OCI-LY1 (cell line): Measurements from ENCODE around the gene ADCY2.

Source experiments
- CTCF ChIP-seq: fragments of 200-600 bp; sonication (generic), shearing (Covaris generic); IDR thresholded peaks from 2 replicates; pipeline ENCODE4 v1.5.1; 2017; ENCODE audit warnings: mild to moderate bottlenecking, antibody characterized with exemption, low read length, moderate library complexity, mixed read lengths
- EZH2 ChIP-seq: fragments of 200-600 bp; sonication (generic), shearing (Covaris generic); IDR thresholded peaks from 2 replicates; pipeline ENCODE4 v1.8.0; 2017; ENCODE audit warnings: borderline replicate concordance, mixed run types, mild to moderate bottlenecking, antibody characterized with exemption, low read length, moderate library complexity, mixed read lengths

GRCh38 chr5:7565559-7565958 is 169.6 kb downstream of the ADCY2 start:
- TF ChIP-seq CTCF (no peak), EZH2 (no peak)
